Stimulated activated naive CD4-positive, alpha-beta T cell treated with Interleukin-2 at 50 U/mL for 16 hours (primary cell): Measurements from ENCODE around the gene TAF11L10.
"Not testable (repeated sequence)": the region's sequence is repeated elsewhere in the genome, so short reads cannot be mapped to it uniquely, and the experiment has no call there.

Experiments
- DNase-seq: peaks from one replicate; lab custom pipeline; 2025; lab: John Stamatoyannopoulos, UW

TAF11L10 gene

DNA sequence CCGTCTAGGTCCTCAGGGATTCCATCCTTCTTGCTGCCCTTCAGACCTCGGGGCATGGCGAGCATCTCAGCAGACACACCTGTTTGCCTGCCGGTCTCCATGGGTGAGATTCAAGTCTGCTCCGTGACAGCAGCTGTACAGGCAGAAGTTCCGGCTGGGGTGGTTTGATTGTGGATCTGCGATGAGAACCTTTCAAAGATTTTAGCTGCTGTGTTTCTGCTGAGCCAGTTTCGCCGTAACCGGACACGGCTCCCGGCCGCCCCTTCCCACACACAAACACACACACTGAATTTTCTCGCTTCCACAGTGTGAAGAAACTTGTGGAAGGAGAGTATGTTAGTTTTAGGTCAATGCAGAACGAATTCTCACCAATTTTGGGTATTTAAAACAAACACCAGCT lies at the start of gene TAF11L10:
Gene TAF11L10 (minus strand): TSS at position 101 of the 400 bp plus-strand sequence.
- DNase-seq, result not testable (repeated sequence)

DNA sequence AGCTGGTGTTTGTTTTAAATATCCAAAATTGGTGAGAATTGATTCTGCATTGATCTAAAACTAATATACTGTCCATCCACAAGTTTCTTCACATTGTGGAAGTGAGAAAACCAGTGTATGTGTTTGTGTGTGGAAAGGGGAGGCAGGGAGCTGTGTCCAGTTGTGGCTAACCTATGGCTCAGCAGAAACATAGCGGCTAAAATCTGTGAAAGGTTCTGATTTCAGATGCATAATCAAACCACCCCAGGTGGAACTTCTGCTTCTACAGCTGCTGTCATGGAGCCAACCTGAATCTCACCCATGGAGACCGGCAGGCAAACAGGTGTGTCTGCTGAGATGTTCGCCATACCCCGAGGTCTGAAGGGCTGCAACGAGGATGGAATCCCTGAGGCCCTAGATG lies 36.5 kb upstream of the TAF11L10 start, which contains the start of gene TAF11L14:
Gene TAF11L14 (plus strand): TSS at position 301 of the 400 bp plus-strand sequence.
- no peak for DNase-seq

DNA sequence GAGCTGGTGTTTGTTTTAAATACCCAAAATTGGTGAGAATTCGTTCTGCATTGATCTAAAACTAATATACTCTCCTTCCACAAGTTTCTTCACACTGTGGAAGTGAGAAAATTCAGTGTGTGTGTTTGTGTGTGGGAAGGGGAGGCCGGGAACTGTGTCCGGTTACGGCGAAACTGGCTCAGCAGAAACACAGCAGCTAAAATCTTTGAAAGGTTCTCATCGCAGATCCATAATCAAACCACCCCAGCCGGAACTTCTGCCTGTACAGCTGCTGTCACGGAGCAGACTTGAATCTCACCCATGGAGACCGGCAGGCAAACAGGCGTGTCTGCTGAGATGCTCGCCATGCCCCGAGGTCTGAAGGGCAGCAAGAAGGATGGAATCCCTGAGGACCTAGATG lies 34.2 kb upstream of the TAF11L10 start, which contains the start of gene TAF11L13:
Gene TAF11L13 (plus strand): TSS at position 301 of the 400 bp plus-strand sequence.
- not testable (repeated sequence) for DNase-seq

DNA sequence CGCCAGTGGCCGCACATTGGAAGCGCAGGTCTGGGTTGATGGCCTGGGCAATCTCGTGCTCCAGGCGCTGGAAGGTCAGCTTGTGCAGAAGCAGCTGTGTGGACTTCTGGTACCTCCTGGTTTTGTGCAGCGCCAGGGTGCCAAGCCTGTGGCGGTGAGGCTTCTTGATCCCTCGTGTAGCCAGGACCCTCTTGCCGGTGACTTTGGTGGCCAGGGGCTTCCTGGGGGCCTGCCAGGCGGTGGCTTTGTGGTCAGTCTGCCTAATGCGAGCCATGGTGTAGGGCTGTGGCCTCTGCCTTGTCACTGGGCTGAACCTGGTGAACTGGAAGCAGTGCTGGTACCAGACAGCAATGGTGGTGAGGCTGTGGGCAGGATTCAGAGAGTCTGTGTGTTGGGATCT lies 28.1 kb upstream of the TAF11L10 start:
- no peak for DNase-seq

DNA sequence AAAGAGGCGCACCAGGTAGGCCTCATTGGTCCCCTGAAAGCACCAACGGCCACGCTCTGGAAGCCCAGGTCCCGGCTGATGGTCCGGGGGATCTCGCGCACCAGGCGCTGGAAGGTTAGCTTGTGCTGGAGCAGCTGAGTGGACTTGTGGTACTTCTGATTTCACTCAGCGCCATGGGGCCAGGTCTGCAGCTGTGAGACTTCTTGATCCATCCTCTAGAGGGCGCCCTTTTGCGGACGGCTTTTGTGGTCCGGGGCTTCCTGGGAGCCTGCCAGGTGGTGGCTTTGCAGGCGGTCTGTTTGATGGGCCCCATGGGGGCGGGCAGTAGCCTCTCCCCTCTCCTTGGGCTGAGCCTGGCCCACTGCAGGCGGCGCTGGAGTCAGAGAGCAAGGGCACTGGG lies 23.0 kb upstream of the TAF11L10 start:
- DNase-seq, result no peak

DNA sequence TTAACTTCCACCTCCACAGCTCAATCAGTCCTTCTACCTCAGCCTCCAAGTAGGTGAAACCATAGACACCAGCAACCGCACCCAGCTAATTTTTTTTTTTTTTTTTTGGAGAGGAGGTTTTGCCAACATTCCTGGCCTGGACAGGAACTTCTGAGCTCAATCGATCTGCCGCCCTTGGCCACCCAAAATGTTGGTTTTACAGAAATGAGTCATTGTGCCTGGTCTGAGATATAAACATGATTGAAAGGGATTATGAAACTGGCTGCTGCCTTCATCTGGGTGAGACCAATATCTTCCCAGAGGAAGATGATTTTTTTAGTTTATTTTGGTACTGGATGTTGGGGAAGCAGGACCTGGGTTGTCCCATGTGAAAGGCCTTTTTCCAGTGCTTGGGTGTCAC lies 21.7 kb upstream of the TAF11L10 start:
- no peak for DNase-seq

DNA sequence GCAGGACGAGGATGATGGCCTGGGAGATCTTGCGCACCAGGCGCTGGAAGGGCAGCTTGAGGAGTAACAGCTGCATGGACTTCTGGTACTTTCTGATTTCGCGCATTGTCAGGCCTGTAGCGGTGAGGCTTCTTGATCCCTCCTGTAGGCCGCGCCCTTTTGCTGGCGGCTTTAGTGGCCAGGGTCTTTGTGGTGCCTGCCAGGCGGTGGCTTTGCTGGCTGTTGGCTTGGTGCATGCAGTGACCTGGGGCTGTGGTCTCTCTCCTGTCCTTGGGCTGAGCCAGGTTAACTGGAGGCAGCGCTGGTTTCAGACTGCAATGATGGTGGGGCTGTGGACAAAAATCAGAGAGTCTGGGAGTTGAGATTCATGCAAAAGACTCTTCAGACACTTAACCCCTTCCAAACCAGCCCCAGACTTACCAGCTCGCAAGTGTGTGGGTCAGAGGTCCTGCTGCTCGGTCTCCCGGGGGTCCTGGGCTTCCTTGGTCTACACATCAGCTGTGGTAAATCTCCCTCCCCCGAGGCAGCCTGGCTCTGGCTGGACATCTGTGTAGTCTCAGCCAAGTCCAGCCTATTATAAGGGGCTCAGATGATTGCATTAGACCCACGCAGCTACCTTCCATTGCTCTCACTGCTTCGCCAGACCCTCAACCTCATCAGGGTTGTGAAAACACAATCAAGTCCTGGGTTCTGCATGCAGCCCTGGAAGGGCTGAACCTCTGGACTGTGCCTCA lies 17.4 kb upstream of the TAF11L10 start:
- no peak for DNase-seq

DNA sequence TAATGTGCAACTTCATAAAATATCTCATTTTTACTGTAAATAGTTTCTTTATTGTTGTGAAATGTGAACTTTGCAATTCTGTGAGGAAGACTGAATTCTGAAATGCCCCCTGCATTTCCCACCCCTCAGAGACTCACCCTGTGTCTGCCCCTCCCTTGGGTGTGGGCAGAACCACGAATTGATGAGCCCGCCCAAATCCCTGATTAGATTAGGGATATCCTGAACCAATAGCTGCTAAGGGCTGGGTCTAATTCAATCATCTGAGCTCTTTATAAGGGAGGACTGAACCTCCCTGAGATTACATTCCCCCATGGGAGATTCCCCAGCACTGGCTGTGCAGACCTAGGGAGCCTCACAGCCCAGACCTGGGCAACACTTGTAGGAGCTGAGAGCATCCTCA lies 12.5 kb upstream of the TAF11L10 start, which contains the start of gene TAF11L12:
Gene TAF11L12 (plus strand): TSS at position 301 of the 400 bp plus-strand sequence.
- not testable (repeated sequence) for DNase-seq

DNA sequence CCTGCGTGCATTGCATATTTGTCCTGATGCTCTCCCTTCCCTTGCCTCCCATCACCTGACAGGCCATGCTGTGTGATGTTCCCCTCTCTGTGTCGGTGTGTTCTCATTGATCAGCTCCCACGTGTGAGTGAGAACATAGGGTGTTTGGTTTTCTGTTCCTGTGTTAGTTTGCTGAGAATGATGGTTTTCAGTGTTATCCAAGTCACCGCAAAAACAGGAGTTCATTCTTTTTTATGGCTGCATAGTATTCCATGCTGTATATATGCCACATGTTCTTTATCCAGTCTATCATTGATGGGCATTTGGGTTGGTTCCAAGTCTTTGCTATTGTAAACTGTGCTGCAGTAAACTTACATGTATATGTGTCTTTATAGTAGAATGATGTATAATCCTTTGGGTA lies 9.8 kb upstream of the TAF11L10 start:
- DNase-seq, result not testable (repeated sequence)

DNA sequence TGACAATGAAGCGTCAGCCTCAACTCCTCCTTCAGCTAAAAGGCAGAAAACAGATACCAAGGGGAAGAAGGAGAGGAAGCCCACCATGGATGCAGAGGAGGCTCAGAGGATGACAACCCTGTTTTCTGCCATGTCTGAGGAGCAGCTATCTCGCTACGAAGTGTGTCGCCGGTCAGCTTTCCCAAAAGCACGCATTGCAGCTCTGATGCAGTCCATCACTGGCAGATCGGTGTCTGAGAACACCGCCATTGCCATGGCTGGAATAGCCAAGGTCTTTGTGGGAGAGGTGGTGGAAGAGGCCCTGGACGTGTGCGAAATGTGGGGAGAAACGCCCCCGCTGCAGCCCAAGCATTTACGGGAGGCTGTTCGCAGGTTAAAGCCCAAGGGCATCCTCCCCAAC lies 7.3 kb upstream of the TAF11L10 start:
- DNase-seq, result no peak

DNA sequence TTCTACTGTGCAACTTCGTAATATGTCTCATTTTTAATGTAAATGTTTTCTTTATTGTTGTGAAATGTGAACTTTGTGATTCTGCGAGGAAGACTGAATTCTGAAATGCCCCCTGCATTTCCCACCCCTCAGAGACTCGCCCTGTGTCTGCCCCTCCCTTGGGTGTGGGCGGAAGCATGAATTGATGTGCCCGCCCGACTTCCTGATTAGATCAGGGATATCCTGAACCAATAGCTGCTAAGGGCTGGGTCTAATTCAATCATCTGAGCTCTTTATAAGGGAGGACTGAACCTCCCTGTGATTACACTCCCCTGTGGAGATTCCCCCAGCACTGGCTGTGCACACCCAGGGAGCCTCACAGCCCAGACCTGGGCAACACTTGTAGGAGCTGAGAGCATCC lies 6.3 kb upstream of the TAF11L10 start, which contains the start of gene TAF11L11:
Gene TAF11L11 (plus strand): TSS at position 304 of the 400 bp plus-strand sequence.
- not testable (repeated sequence) for DNase-seq

DNA sequence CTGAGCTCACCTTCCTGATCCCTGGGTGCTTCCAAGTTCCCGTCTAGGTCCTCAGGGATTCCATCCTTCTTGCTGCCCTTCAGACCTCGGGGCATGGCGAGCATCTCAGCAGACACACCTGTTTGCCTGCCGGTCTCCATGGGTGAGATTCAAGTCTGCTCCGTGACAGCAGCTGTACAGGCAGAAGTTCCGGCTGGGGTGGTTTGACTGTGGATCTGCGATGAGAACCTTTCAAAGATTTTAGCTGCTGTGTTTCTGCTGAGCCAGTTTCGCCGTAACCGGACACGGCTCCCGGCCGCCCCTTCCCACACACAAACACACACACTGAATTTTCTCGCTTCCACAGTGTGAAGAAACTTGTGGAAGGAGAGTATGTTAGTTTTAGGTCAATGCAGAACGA lies 3.4 kb downstream of the TAF11L10 start, which contains the start of gene TAF11L9:
Gene TAF11L9 (minus strand): TSS at position 140 of the 400 bp plus-strand sequence.
- not testable (repeated sequence) for DNase-seq

DNA sequence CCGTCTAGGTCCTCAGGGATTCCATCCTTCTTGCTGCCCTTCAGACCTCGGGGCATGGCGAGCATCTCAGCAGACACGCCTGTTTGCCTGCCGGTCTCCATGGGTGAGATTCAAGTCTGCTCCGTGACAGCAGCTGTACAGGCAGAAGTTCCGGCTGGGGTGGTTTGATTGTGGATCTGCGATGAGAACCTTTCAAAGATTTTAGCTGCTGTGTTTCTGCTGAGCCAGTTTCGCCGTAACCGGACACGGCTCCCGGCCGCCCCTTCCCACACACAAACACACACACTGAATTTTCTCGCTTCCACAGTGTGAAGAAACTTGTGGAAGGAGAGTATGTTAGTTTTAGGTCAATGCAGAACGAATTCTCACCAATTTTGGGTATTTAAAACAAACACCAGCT lies 6.8 kb downstream of the TAF11L10 start, which contains the start of gene TAF11L8:
Gene TAF11L8 (minus strand): TSS at position 101 of the 400 bp plus-strand sequence.
- not testable (repeated sequence) for DNase-seq

DNA sequence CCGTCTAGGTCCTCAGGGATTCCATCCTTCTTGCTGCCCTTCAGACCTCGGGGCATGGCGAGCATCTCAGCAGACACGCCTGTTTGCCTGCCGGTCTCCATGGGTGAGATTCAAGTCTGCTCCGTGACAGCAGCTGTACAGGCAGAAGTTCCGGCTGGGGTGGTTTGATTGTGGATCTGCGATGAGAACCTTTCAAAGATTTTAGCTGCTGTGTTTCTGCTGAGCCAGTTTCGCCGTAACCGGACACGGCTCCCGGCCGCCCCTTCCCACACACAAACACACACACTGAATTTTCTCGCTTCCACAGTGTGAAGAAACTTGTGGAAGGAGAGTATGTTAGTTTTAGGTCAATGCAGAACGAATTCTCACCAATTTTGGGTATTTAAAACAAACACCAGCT lies 12.0 kb downstream of the TAF11L10 start, which contains the start of gene TAF11L7:
Gene TAF11L7 (minus strand): TSS at position 101 of the 400 bp plus-strand sequence.
- not testable (repeated sequence) for DNase-seq
